Smooth muscle cell (in vitro differentiated cells): ENCODE results near the gene ZBTB1. TPM values are rescaled to one million over a fixed set of nuclear protein-coding genes. Genes with fewer than 3 reads are reported as not detected.
"Not testable (repeated sequence)": the region's sequence is repeated elsewhere in the genome, so short reads cannot be mapped to it uniquely, and the experiment has no call there.

ENCODE experiments used
- DNase-seq: peaks from one replicate; lab custom pipeline; 2025; ENCODE audit not compliant: unreplicated experiment; lab: John Stamatoyannopoulos, UW
- H2AFZ ChIP-seq: fragments of 200-600 bp; sonication (generic); 2 replicates; pipeline ENCODE4 v1.6.0; 2016; ENCODE audit warnings: antibody characterized with exemption, low read depth, mild to moderate bottlenecking
- H3F3A ChIP-seq: fragments of 200-600 bp; sonication (generic); 2 replicates; pipeline ENCODE4 v1.6.0; 2017; ENCODE audit warnings: antibody characterized with exemption, low read depth
- H3K27ac ChIP-seq: fragments of 200-600 bp; sonication (generic); 2 replicates; pipeline ENCODE4 v1.5.1; 2016; ENCODE audit warnings: low read depth, mild to moderate bottlenecking
- H3K27me3 ChIP-seq: fragments of 200-600 bp; sonication (generic); 2 replicates; pipeline ENCODE4 v1.6.1; 2016; ENCODE audit warnings: low read depth, mild to moderate bottlenecking
- H3K36me3 ChIP-seq: fragments of 200-600 bp; sonication (generic); 2 replicates; pipeline ENCODE4 v1.5.1; 2016; ENCODE audit warnings: low read depth
- H3K4me1 ChIP-seq: fragments of 200-600 bp; sonication (generic); 2 replicates; pipeline ENCODE4 v1.5.1; 2016; ENCODE audit warnings: low read depth
- H3K4me2 ChIP-seq: fragments of 200-600 bp; sonication (generic); 2 replicates; pipeline ENCODE4 v1.6.0; 2016; ENCODE audit warnings: mild to moderate bottlenecking
- H3K4me3 ChIP-seq: fragments of 200-600 bp; sonication (generic); 2 replicates; pipeline ENCODE4 v1.5.1; 2016; ENCODE audit warnings: mild to moderate bottlenecking
- H3K79me2 ChIP-seq: fragments of 200-600 bp; sonication (generic); 2 replicates; pipeline ENCODE4 v1.6.0; 2016; ENCODE audit warnings: low read depth, mild to moderate bottlenecking
- H3K9ac ChIP-seq: fragments of 200-600 bp; sonication (generic); 2 replicates; pipeline ENCODE4 v1.6.0; 2016; ENCODE audit warnings: low read depth
- H3K9me3 ChIP-seq: fragments of 200-600 bp; sonication (generic); replicated peaks from 2 replicates; pipeline ENCODE4 v1.5.1; 2016; ENCODE audit warnings: low read depth
- H4K20me1 ChIP-seq: fragments of 200-600 bp; sonication (generic); 2 replicates; pipeline ENCODE4 v1.6.0; 2016; ENCODE audit warnings: low read depth
- WGBS: methylation state at CpG from one replicate; pipeline ENCODE4 v1.1.7; 2016; ENCODE audit warnings: low lambda C conversion rate; 5-methylcytosine and 5-hydroxymethylcytosine counted together
- polyA plus RNA-seq: library from polyadenylated mRNA; unstranded; fragments of >200 nt; fragmentation: Nextera tagmentation; extraction: Ambion mirVana; gene quantifications from 2 replicates; pipeline ENCODE4 v1.2.1, GENCODE V29; 2016
- total RNA-seq: library from RNA; depleted of rRNA; stranded (reverse); fragments of >200 nt; gene quantifications from 2 replicates; pipeline ENCODE4 v1.2.3, GENCODE V29; 2014
- TF ChIP-seq, protein P1 (sequence below): fragments of 200-600 bp; sonication (generic); IDR thresholded peaks from 2 replicates; pipeline ENCODE4 v1.5.1; 2017; ENCODE audit warnings: borderline replicate concordance, mild to moderate bottlenecking, antibody characterized with exemption; ENCODE audit not compliant: insufficient read depth, poor library complexity, severe bottlenecking

Gene ZBTB1
- total and polyA plus RNA-seq, 2 experiments from 2014 or later, result 41.3 to 82.9 TPM

DNA sequence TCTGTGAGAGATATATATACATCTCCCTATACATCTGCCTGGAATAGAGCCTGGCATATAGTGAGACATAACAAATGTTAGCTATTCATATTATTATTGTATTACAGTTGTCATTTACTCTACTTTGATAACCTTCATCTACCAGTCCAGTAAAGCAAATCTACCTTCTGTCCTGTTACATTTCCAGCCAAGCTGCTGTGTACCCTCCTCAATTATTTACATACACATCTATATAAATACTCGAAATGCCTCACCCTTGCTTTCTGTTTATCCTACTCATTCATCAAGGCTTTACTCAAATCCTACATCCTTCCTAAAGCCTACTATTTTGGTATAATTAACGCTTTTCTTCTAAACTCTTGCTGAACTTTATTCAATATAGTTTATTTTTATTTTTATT lies 8.7 kb downstream of the ZBTB1 start:
- Histone ChIP-seq H3K4me3 (no peak overlapping the region), H2AFZ (no peak overlapping the region), H3F3A (peaks cover 11% of the 10 kb centered on the region), H3K4me1 (peaks cover 11% of the 10 kb centered on the region), H4K20me1 (peaks cover 100% of the 10 kb centered on the region), H3K9me3 (no peaks in the 10 kb centered on the region), H3K36me3 (no peaks in the 10 kb centered on the region), H3K9ac (no peak overlapping the region), H3K79me2 (peaks cover 100% of the 10 kb centered on the region), H3K27me3 (no peaks in the 10 kb centered on the region), H3K4me2 (no peak overlapping the region), H3K27ac (no peak overlapping the region)
- no peak for DNase-seq
- WGBS, result 92% methylated on average over 2 of the region's 2 CpGs
- TF ChIP-seq, protein P1, sequence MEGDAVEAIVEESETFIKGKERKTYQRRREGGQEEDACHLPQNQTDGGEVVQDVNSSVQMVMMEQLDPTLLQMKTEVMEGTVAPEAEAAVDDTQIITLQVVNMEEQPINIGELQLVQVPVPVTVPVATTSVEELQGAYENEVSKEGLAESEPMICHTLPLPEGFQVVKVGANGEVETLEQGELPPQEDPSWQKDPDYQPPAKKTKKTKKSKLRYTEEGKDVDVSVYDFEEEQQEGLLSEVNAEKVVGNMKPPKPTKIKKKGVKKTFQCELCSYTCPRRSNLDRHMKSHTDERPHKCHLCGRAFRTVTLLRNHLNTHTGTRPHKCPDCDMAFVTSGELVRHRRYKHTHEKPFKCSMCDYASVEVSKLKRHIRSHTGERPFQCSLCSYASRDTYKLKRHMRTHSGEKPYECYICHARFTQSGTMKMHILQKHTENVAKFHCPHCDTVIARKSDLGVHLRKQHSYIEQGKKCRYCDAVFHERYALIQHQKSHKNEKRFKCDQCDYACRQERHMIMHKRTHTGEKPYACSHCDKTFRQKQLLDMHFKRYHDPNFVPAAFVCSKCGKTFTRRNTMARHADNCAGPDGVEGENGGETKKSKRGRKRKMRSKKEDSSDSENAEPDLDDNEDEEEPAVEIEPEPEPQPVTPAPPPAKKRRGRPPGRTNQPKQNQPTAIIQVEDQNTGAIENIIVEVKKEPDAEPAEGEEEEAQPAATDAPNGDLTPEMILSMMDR, result no peak

DNA sequence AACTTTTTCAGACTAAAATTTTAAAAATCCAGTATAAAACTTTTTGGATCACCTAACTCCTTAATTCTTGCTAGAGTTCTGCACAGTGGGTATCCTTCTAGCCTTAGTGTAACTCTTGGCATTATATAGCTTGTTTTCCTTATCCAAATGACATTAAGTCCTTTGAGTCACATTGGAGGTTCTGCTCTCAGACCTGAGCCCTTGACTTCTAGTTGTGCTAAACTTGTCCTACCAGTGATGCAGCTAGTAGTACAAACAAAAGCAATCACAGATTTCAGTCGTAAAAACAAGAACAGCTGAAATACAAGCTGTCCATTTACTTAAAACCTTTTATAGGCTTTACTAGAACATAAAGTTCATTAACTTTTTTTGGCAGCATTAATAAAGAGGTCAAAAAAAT lies 10.5 kb downstream of the ZBTB1 start:
- peaks cover 99% of the 10 kb centered on the region for H4K20me1 ChIP-seq

DNA sequence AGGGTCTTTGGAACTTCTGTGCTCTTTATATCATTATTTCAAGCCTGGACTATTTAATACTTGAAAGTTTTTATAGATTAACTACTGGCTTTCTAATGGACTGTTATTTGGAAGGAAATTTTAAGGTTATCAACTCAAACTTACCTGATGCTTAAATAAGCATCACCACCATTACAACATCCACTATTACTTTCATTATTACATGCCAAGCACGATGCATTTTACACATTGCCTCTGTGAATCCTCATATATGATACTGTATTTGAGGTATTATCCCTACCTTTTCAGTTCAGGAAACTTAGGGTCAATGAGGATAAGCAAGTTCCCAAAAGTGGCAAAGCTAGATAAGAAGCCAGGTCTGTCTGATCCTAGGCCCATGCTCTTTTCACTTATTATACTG lies 12.4 kb downstream of the ZBTB1 start:
- H3K4me3 ChIP-seq, result no peak overlapping the region
- H3K36me3 ChIP-seq, result no peaks in the 10 kb centered on the region
- H3K4me1 ChIP-seq, result no peaks in the 10 kb centered on the region
- peaks cover 99% of the 10 kb centered on the region for H4K20me1 ChIP-seq
- H3K79me2 ChIP-seq, result peaks cover 100% of the 10 kb centered on the region
- peak overlapping the region; percentile 21 for H3K27ac ChIP-seq
- H3K27me3 ChIP-seq, result no peaks in the 10 kb centered on the region
- no peak overlapping the region for H3K9ac ChIP-seq
- H2AFZ ChIP-seq, result no peak overlapping the region
- TF ChIP-seq, protein P1, result no peak
- H3K4me2 ChIP-seq, result no peak overlapping the region
- H3F3A ChIP-seq, result peaks cover 24% of the 10 kb centered on the region
- no peak for DNase-seq
- 97% methylated on average over 1 of the region's 1 CpG for WGBS
- H3K9me3 ChIP-seq, result no peaks in the 10 kb centered on the region

More for the DNA sequence above, 10.5 kb downstream of the ZBTB1 start:
- peak overlapping the region; percentile 33 for H3K27ac ChIP-seq
- H3K36me3 ChIP-seq, result no peaks in the 10 kb centered on the region
- no peak overlapping the region for H3K4me3 ChIP-seq
- WGBS, result 71% methylated on average over 1 of the region's 1 CpG
- H3K9ac ChIP-seq, result no peak overlapping the region
- H2AFZ ChIP-seq, result no peak overlapping the region
- H3K4me1 ChIP-seq, result no peaks in the 10 kb centered on the region
- H3K79me2 ChIP-seq, result peaks cover 100% of the 10 kb centered on the region
- peaks cover 8% of the 10 kb centered on the region for H3F3A ChIP-seq
- TF ChIP-seq, protein P1, result no peak
- no peak for DNase-seq
- no peaks in the 10 kb centered on the region for H3K27me3 ChIP-seq
- no peaks in the 10 kb centered on the region for H3K9me3 ChIP-seq
- H3K4me2 ChIP-seq, result peak overlapping the region; percentile 6

DNA sequence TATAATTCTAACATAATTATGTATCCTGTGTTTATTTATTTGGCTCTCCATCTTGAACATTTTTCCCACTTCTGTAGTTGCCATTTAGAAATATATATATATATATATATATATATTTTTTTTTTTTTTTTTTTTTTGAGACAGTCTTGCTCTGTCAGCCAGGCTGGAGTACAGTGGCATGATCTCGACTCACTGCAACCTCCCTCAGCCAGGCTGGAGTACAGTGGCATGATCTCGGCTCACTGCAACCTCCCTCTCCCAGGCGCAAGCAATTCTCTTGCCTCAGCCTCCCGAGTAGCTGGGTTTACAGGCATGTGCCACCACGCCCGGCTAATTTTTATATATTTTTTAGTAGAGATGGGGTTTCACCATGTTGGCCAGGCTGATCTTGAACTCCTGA lies 13.1 kb downstream of the ZBTB1 start:
- H3K79me2 ChIP-seq, result peaks cover 99% of the 10 kb centered on the region
- H3F3A ChIP-seq, result peaks cover 31% of the 10 kb centered on the region
- H3K9me3 ChIP-seq, DNase-seq, H3K36me3 ChIP-seq, H3K9ac ChIP-seq, H3K27me3 ChIP-seq, H3K4me1 ChIP-seq, H3K4me2 ChIP-seq, H3K4me3 ChIP-seq, H3K27ac ChIP-seq, H2AFZ ChIP-seq: not testable (repeated sequence)
- 95% methylated on average over 6 of the region's 6 CpGs for WGBS
- H4K20me1 ChIP-seq, result peaks cover 99% of the 10 kb centered on the region
